Effector CD8-positive, alpha-beta T cell (primary cell): ENCODE results near the gene ST7.
"Not testable (repeated sequence)": the region's sequence is repeated elsewhere in the genome, so short reads cannot be mapped to it uniquely, and the experiment has no call there.

Experiments used
- DNase-seq: peaks from one replicate; lab custom pipeline; 2025; lab: John Stamatoyannopoulos, UW

The ST7 gene

GRCh38 chr7:117220836-117221235, 267.5 kb downstream of the ST7 start:
- no peak for DNase-seq

GRCh38 chr7:117225536-117225935, 272.2 kb downstream of the ST7 start:
- no peak for DNase-seq

DNA sequence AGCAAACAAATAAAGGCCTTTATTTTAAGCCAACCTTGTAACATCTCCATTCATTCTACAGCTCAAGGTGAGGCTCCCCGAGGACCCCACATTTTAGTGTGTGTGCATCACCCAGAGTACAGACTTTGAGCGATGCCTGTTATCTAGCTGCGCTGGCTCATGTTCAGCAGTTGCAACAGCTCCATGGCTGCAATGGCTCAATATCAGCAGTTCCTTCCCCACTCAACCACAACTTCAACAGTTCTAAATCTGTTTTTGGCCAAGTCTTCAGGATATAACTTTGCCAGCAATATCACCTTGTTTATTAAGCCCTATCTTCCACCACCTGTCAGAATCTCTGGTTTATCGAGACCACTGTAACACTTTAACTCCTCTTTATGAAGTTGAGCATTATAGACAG, 273.8 kb downstream of the ST7 start:
- DNase-seq = no peak

DNA sequence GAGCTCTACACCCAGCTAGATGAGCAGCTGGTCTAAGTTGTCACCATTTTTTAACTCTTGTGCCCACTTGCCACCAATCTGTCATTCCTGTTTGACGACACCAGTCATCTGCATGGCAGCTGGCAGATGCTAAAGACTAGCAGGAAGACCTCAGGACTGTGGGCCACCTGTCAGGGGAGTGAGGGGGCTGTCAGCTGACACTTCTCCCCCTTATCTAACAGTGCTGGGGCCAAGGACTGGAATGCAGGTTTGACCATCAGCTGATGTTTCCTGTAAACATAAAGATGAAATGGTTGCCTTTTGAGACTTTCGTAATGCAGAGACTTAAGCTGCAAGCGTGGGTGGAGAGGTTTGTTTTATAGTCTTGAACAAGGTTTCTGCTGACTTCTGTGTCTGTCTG, 276.0 kb downstream of the ST7 start:
- DNase-seq = no peak

GRCh38 chr7:117230276-117231046, 277.2 kb downstream of the ST7 start:
- no peak for DNase-seq

DNA sequence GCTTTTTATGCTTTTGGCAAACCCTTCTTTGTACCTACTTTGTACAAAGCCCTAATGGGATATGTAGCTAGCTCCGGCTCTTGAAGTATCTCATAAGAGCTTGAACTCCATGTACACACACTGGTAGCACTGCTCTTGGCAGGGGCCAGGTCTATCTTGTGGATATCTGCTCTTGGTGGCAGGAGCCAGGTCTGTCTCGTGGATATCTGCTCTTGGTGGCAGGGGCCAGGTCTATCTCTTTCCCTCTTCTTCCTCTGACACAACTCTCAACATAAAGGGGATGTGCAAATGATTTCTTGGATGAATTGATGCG, 277.7 kb downstream of the ST7 start:
- no peak for DNase-seq

DNA sequence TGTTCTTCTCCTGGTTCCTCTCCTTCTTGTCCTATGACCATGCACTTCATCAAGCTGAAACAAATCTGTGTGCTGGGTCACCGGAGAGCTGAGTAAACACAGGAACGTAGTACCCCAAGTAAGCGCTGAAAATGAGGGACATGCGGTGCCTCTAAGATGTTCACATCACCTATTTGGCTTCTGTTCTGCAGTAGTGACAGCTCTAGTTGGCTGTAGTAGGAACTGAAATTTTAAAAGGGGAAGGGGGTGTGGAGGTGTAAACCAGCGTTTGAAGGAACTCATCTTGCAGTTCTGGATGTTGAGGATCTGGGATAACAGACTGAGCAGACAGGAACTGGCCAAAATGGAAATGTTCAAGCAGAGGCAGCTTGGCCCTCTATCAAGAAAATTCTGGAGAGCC, 284.3 kb downstream of the ST7 start:
- DNase-seq = no peak

DNA sequence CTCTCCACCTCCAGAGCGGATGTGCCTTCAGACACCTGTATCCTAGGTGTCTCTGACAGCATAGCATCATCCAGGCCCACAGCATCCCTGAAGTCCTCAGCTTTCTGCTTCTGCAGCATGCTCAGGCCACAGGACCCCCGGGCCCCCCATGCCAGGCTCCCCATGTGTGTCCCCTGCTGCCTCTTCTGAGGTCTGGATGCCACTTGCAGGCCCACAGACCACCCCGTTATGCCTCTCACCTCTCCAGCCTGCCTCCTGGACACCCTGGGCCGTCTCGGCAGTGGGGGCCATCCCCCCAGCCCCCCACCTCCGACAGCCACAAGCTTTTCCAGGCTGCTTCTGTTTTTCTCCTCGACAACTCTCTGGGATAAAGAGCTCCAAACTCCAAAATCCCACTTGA, 285.2 kb downstream of the ST7 start:
- no peak for DNase-seq

- DNase-seq = no peak
Observed at GRCh38 chr7:117238937-117239336, 285.6 kb downstream of the ST7 start.

GRCh38 chr7:117241088-117241487, 287.8 kb downstream of the ST7 start:
- DNase-seq = no peak

GRCh38 chr7:117243390-117243789, 290.1 kb downstream of the ST7 start:
- no peak for DNase-seq

GRCh38 chr7:117245703-117246102, 292.4 kb downstream of the ST7 start:
- DNase-seq = not testable (repeated sequence)

DNA sequence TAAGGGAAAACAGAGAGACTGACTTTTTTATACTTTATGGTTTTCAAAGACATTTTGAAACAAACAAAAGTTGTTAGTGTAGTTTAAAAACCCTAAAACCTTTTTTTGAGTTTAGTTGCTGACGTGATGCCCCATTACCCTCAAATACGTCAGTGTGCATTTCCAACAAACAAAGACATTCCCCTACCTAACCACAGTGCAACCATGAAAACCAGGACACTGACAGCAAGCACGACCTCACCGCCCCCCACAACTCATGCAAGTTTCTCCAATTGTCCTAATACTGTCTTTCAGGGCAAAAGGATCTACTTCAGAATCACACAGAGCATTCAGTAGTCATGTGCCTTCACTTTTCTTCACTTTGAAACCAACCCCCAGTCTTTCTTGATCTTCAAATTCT, 294.5 kb downstream of the ST7 start:
- no peak for DNase-seq

DNA sequence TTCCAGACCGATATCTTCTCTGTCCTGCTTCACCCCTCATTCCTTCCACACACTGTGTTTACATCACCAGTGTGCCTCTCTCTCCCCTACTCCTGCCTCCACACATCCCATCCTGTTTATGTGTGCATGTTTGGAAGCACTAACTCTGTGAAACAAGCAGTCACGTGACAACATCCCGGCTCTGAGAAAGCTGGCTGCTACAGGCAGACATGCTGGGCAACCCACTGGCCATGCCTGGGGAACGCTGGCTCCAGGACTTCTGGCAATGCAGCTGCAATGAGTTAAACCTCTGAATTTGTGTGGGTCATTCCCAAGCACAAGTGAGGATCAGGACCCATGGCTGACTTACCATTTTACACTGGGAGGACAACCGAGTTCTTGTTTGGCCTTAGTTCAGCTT, 295.5 kb downstream of the ST7 start:
- DNase-seq = no peak

- DNase-seq = no peak
Observed at GRCh38 chr7:117249696-117250095, 296.4 kb downstream of the ST7 start.

GRCh38 chr7:117250245-117250644, 296.9 kb downstream of the ST7 start:
- DNase-seq = no peak

- DNase-seq = no peak
Observed at GRCh38 chr7:117250801-117251200, 297.5 kb downstream of the ST7 start.

DNA sequence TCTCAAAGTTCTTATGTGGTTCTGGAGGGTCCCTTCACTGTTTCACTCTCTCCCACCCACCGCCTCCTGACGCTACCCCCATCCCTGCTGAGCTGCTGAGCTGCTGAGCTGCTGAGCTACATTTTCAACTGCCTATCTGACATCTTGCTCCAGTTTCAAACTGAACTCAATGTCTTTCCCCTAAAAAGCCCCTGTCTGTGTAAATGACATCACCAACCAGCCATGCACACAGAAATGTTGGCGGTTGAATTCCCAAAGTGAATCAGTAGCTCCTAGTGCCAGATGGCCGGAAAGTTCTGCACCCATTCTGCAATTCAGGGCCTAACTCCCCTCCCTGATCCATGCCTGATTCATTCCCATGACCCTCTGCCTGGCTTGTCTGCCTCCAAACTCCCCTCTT, 298.4 kb downstream of the ST7 start:
- no peak for DNase-seq

DNA sequence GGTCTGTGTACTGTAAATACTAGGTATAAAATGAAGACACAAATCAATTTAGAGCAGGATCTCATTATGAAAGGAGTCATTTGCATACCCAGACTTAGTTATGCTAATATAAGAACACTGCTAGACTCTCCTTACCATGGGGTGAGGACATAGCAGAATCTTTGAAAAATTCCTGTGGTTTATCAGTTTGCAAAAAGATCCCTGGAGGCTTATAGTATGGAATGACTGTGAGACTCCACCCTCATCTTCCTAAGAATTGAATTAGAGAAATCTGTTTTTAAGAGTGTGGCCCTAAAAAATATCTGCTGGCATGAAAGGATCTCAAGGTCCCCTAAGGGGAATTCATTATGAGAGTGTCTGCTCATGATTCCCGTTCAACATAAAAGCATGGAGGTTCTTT, 306.3 kb downstream of the ST7 start:
- DNase-seq = no peak

DNA sequence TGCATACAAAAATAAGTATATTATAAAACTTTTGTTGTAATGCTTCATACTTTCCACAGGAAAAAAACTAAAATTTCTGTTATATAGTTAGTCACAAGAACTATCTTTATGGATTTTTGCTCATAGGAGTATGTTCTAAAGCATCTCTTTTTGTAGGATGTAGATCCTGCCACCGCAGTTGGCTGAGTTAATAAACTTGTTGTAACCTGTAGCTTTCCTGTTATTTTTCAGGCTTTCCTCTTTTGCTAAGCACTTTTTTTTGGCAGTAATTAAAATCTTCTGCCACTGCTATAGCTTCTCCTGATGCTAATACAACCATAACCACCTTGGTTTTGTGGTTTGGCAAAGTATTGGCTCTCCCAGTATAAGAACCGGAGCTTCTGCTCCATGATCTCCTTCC, 309.2 kb downstream of the ST7 start:
- DNase-seq = no peak

DNA sequence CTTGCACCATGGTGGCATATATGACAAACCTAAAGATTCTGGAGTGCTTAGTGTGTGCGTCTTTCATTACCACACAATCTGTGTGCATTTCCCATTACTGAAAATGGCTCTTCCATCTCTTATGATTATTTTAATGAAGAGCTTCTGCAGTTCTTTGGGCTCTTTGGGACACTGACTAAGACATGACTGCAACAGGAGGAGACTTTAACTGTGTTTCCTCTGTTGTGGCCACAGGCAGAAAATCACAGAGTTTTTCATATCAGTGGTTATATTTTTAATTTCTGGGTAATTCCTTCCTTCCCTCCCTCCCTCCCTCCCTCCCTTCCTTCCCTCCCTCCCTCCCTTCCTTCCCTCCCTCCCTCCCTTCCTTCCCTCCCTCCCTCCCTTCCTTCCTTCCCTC, 311.4 kb downstream of the ST7 start:
- no peak for DNase-seq

GRCh38 chr7:117269417-117269816, 316.1 kb downstream of the ST7 start:
- DNase-seq = no peak

DNA sequence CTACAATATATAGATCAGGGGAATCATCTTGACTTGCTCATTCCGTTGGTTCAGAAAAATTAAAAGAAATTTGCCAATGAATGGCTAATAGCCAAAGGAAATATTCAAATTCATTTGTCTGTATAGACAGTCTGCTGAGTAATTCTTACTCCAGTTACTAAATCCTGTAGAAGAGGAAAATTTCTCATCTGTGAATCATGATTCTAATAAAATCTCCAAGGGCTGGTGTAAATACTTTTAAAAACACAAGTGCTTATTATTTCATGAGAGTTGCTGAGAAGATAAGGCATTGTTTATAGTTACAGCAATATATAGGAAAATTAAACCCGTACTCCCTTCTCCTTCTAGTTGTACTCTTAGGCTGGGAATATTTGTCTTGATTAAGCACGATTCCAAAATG, 316.6 kb downstream of the ST7 start:
- DNase-seq = no peak

DNA sequence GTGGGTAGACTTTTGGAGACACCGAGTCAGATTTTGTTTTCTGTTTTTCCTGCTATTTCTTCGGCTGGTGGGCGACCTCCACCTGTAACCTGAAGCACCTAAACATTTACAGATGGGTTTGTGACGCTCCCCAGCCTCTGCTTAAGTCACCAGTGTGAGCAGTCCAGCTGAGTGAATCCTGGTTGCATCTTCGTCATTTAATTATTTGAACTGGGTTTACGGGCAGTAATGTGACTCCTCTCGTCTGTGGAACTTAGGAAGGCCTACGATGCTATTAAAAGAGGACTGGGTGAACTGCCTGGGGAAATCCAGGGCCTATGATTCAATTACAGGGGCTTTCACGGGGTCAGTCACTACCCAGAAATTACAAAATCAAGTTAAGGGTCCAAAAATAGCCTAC, 317.1 kb downstream of the ST7 start:
- no peak for DNase-seq

- DNase-seq = no peak
Observed at GRCh38 chr7:117271566-117271965, 318.3 kb downstream of the ST7 start.
